Anterior cingulate cortex (tissue), 58 donors: ENCODE measurements around the gene NME9.

Experiments
- DNase-seq, 58 donors: peaks; one replicate each; lab custom pipeline; 2025; lab: John Stamatoyannopoulos, UW

The NME9 gene

DNA sequence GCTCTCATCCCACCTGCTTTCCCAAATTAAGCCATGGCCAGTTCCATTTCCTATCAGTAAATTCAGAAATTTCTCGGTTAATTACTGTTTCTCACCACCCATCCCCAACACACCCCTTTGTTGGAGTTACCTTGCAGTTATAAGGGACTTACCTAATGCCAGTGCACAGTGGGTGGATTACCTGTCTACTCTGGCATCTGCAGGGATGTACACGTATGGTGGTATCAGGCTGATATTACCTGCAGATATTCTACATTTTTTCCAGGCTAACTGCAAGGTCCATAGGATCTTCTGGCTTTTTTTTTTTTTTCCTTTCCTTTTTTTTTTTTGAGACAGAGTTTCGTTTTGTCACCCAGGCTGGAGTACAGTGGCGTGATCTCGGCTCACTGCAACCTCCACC lies 10.9 kb upstream of the NME9 start:
- DNase-seq = no peak

DNA sequence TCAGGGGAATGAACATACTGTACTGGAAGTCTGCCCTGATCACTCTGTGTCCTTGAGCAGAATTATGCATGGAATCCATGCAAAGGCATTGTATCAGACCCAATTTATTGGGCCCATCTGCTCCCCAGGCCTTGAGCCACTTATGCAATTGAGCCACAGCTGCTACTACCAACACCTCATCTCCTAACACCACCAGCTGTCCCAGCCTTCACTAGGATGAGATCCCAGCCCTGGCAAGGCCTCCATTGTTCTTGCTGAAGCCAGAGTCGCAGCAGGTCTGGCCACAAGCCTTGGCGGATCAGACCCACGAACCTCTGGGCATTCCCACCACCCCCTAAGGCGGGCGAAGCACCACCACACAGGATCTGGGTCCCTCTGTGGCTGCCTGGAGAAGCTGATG lies 9.2 kb upstream of the NME9 start:
- DNase-seq = no peak

DNA sequence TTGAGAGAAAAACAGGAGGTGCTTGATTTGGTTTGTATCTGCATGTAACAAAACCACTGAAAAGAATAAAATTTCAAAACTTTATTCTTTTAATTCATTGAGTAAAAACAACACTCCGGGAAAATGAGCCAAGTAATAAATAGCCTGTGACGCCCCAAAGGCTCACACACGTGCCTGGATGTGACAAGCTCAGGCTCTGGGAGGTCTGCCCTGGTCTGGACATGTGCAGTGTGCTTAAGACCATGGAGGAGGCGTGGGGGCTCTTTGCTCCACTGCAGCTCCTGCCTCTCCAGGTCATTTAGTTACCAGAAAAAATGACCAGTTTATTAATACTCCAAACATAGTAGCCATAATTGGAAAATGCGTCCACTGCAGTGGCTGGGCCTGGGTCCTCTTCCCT lies 8.6 kb upstream of the NME9 start:
- no peak for DNase-seq

DNA sequence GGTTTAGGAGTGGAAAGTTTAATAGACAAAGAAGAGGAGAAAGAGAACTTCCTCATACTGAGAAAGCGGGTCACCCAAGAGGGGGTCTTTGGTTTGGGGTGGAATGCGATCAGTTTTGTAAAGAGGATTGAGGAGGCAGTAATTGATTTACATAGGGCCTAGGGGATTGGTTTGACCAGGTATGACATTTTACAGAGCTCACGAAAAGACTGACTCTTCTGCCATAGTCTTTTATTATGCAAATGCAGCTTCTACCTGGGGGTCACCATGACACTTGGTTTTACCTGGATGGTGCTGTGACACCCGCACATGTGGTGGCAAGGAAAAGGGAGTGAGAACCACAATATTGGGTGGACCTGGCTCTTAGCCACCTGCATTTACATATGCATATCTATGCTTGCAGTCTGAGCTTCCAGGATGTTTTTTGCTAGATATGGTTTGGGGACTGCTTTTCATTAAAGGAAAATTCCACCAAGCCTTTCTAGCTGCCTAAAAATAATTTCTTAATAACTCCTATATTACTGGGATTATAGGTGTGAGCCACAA lies 6.9 kb upstream of the NME9 start:
- DNase-seq = no peak

DNA sequence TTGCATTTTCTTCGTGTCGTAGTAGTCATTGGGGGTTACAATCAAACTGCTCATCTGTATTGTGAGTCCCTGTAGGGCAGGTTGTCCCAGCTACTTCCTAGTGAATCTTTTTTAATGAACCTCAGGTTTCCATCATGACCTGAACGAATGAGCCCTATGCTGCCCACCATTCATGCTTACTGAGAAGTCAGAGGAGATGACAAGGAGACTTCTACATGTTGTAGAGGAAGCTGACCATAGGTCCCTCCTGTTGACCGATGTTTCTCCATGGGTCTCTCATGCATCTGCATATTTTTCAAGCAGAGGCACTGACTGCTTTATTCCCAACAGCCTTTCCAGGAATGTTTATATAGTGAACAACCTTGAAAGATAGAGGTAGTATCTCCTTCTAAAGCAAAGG lies 5.0 kb upstream of the NME9 start:
- DNase-seq = no peak

DNA sequence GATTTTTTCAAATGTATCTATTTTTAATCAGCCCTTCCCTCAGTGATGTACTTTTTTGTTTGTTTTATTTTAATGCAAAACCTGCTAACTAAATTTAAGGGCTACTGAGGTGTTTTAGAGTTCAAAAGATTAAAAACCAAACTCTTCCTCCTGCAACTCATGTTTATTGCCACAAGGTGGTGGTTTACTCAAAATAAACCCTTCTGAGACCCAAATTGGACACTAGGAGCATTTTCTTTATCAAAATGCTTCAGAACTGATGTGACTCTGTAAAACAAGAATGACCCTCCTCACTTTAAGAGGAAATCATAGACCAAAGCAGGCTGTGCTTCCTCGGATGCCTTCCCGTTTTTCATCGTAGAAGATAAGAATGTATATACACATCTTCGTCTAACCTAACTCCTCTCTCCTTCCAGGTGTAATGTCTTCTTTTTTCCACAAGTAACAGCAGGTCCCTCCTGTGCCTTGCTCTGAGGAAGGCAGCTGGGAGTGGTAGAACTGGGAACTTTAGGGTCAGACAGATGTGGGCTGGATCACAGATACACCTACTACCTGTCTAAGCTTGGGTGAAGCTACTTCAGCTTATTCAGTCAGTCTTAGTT lies 2.9 kb upstream of the NME9 start:
- DNase-seq = peak in 1 of 58 donors; percentile 20

DNA sequence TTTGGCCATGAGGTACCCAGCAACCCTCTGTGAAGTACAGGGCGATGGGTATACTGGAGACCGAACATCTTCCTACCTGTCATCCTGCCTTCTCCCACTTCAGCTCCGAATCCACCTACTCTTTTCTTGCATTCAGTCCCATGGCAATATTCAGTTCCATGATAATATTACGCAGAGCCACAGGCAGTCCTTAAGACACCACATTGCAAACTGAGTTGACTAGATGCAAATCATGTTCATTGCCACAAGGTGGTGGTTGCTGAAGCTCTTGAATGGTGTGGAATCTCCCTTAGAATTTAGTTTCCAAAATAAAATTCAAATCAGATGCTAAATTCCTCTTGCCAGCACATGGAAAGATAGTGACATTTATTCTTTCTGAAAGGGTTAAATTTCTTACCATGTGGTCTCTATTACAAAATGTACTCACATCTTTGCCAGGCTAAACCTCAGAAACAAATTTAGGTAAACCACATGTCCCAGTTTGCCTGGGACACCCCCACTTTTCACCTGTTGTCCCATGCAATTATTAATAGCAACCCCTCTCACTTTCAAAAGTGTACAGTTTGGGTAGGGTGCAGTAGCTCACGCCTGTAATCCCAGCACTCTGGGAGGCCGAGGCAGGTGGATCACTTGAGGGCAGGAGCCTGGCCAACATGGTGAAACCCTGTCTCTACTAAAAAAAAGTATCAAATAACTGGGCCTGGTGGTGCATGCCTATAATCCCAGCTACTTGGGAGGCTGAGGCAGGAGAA lies 1.7 kb upstream of the NME9 start:
- DNase-seq = peak in 3 of 58 donors; percentile 4 to 58 (median 40)

DNA sequence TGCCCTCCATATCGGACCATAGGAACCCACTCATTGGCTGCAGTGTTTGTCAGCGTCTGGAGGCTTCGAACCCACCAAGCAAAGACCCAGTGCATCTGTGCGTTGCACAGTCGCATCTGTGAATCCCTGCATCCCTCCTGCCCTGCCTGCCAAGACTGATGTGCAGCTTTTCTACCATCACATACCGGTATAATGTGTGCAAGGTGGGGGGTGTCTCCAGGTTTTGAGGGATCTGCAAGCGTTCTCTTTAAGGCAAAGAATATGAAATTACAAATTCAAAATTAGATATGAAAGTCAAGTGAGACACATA lies 288 bp upstream of the NME9 start:
- DNase-seq = no peak

DNA sequence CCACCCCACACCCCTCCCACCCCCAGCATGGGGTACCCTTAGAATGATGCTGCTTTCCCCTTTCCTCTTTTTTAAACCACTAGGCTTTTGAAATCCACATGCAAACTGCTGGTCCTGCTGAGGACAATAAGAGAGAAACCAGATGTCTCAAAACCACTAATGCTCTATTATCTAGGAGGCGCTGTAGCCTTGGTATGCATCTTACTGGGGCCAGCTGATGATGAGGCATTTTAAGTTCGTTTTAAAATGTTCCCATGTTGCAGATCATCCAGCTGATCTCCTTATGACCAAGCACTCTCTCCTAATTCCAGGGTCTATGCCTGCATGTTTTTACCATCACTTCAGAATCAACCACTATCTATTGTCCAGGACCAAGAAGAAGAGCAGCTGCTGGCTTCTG lies 1.3 kb downstream of the NME9 start:
- DNase-seq = no peak

DNA sequence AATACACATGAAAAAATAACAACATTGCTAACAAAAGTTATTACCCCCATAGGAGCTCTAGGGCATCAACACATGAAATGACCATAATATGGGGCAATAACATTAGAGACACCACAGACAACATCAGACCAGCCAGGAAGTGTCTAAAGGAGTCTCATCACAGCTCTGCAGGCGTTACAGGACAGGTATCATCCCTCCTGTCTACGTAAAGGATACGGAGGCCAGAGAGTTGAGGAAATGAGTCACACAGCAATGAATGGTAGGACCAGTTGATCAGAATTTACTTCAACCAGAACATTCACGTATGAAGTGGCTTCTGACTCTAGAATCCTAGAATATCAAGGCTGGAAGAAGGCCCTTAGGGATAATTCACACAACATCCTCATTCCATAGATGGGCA lies 1.8 kb downstream of the NME9 start:
- DNase-seq = no peak

DNA sequence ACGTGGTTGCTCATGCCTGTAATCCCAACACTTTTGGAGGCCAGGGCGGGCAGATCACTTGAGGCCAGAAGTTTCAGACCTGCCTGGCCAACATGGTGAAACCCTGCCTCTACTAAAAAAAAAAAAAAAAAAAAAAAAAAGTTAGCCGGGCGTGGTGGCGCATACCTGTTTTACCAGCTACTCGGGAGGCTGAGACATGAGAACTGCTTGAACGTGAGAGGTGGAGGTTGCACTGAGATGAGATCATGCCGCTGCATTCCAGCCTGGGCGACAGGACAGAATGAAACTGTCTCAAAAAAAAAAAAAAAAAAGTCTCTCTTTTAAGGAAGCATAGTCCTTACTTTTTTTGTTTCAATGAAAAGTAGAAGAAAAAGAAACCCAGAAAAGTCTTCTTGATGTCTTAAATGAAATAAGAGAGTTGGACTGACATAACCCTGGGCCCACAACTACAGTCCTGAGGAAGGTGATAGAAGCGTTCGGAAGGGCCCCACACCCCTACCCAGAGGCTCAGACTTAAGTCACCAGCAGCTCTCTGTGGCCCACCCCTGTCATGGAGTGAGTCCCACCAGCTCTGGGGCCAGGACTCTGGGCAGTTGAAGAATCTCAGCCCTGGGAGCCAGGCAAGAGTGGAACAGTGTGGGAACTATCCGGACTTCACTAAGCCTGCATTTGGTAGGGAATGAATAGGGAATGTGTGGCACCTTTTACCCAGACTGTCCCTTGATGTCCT lies 2.6 kb downstream of the NME9 start:
- DNase-seq = no peak

DNA sequence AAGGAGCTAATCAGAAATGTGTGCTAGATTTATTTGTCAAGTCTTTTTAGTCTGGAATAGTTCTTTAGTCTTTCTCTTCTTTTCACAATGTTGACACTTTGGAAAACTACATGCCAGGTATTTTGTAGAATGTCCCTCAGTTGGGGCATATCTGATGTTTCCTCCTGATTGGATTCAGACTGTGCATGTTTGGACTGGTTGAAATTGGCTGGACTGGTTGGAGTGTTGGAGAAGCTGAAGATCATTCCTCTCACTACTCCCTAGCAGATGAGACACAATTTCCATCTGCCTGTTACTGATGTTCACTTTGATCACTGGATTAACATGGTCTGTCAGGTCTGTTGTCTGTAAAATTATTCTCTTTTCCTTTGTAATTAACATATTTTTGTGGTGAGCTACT lies 3.7 kb downstream of the NME9 start:
- DNase-seq = no peak

DNA sequence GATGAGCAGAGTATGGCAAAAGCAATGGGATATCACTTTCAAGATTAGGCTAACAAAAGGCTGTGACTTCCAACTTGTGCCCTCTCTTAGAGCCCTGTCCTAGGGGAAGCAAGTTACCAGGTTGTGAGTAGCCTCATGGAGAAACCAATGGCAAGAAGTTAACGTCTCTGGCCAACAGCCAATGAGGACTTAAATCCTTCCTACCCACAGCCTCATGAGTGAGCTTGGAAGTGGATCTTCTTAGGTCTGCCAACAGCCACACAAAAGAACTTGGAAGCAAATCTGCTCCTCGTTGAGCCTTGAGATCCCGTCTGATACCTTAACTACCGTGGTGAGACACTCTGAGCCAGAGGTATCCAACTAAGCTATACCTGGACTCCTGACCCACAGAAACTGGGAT lies 5.7 kb downstream of the NME9 start:
- no peak for DNase-seq

DNA sequence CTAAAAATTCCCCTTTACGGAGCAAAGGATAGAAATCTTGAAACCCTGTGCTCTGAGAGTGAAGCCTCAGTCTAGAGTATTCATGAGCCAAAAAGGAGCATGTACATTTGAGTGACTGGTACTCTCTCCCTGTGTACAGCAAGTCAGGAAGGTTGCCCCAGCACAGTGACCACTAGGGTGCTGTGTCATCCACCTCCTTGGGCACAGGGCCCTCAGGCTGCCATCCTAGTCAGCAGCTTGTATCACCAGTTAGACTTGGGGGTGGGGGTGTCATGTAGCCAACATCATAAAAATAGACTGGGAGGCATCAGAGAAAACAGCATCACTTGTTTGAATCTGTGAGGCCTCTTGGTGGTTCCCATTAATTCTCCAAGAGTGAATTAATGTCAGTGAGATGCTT lies 12.0 kb downstream of the NME9 start:
- no peak for DNase-seq

DNA sequence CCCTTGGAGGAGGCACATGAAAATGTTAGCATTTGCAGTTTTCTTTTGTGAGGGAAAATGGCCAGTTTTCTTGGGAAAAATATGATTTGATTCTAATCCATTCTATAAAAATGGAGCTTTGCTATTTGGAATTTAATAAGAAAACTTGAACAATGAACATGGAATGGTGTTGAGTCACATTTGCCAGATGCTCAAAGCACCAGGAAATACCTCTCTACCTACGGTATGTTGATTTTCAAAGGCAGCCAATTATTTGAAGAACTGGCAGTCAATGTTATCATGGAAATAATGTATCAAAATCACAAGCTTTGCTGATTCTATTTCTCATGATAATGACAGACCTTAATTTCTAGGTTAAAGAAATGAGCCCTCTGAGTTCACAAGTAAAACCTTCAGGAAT lies 14.9 kb downstream of the NME9 start:
- DNase-seq = no peak

DNA sequence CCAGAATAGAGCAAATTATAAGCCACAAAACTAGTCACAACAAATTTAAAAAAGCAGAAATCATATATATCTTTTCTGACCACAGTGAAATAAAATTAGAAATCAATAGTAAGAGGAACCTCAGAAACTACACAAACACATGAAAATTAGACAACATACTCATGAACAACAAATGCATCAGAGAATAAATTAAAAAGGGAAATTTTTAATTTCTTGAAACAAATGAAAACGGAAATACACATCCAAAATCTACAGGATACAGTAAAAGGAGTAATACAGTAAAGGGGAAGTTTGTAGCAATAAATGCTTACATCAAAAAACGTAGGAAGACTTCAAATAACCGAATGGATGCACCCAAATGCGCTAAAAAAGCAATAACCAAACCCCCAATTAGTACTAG lies 19.2 kb downstream of the NME9 start:
- DNase-seq = no peak

DNA sequence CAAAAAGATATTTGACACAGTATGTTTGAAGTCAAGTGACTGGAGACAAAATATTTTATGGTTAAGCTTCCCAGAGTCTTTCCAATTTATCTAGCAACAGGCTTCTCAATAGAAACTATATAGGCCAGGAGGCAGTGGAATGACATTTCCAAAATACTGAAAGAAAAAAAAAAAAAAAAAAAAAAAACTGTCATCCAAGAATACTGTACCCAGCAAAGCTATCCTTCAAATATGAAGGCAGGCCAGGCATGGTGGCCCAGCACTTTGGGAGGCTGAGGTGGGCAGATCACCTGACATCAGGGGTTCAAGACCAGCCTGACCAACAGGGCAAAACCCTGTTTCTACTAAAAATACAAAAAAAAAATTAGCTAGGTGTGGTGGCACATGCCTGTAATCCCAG lies 20.9 kb downstream of the NME9 start:
- no peak for DNase-seq

DNA sequence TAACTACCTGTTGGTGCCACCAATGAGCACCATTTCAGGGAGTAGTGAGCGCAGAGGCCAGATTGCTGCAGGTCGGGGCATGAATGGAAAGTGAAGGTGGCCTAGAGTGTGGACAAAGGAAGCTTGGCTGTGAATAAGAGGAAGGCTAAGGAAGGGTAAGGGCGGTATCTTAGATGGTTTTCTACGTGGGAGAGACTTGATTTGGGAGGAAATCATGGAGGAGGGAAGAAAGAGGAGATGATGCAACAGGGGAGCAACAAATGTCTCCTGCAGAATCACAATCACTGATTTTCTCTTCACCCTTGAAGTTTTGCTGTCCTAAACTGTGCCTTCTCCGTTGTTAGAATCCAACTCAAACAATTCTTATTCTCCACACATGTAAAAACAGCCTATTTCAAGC lies 21.8 kb downstream of the NME9 start:
- DNase-seq = no peak

DNA sequence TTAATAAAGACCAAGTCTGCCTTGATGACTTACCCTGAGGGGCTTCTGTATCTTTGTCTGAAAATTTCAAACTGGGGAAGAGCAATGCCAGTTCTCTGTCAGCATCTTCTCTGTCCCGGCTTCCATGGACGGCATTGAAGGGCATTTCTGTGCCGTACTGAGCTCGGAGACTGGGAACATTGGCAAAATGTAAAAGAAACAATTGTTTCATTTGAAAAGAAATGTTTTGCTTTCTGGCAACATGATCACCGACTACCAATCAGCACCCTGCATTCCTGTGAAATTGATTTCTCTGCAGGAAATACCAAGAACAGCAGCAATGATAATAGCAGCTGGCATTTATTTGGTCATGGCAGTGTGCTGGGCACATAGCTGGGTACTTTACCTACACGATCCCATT lies 26.2 kb downstream of the NME9 start:
- DNase-seq = peak in 5 of 58 donors; percentile 13 to 39 (median 20)

DNA sequence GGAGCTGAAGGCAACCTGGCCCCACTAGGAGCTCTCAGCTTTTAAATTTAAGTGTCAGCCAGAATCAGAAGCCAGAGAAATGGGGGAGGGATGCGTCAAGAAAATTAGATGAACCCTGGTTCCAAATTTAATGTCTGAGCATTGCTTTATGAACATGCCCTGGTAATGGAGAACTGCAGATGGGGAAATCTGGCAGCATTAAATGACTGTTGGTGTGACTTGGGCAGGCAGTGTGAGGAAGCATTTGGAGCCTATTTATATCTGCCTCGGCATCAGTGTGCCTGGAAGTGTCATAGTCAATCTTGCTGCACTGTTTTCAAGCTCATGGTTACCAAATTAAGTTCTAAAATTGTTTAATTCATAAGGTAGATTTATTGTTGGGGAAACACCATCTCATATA lies 29.0 kb downstream of the NME9 start:
- peak in 26 of 58 donors; percentile 3 to 75 (median 20) for DNase-seq

DNA sequence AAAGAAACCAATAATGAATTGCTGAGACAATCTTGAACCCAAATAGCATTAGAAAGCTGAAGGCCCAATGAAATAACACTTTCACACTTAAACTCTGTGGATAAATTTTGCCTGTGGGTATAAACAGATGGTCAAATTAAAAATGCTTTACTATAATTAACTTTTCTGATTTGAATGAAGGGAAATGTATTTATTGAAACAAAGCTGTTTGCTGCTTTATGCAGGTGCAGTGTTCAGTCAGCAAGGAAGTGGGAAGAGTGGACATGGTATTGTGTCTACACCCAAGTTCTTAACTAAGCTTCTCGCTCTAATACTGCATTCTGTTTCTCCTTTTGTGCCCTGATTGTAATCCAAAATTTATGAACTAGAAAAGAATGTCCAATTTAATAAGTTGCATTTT lies 31.8 kb downstream of the NME9 start:
- no peak for DNase-seq
